ENCODE results near the gene PRRC2A. TPM values are rescaled to one million over a fixed set of nuclear protein-coding genes. Genes with fewer than 3 reads are reported as not detected.

Gene PRRC2A
- total RNA-seq, 1 experiment from 2014 or later: 123 TPM

- H3K27me3 ChIP-seq (ENCODE audit: low read length): no peaks in the 10 kb centered on the region
- H3K4me3 ChIP-seq (ENCODE audit: low read length): no peak overlapping the region; the same call in 1 of the 2 replicates
- no peak overlapping the region for H3K27ac ChIP-seq (ENCODE audit: low read length)
- peak overlapping the region; percentile 99 for H3K4me2 ChIP-seq (ENCODE audit: low read length)
- TF ChIP-seq CTCF (conservative IDR thresholded peaks at IDR 0.05; ENCODE audit: low read depth, low read length): no peak
- TF ChIP-seq EZH2phosphoT487 (IDR thresholded peaks at IDR 0.05; ENCODE audit: borderline replicate concordance, low read length): no peak
- no peak for TF ChIP-seq EZH2 (IDR thresholded peaks at IDR 0.05; ENCODE audit: low read length, unreplicated experiment)
- no peaks in the 10 kb centered on the region for H3K9me2 ChIP-seq (replicated peaks; ENCODE audit: low read length)
- ChIA-PET CTCF (no interaction called here), POLR2A (ENCODE audit: unreplicated experiment) (no interaction called here)
- H2AFZ ChIP-seq (ENCODE audit: low read length): no peak overlapping the region
- H3K9me3 ChIP-seq (ENCODE audit: low read length): no peaks in the 10 kb centered on the region
- no peak for ATAC-seq
- H3K9ac ChIP-seq (ENCODE audit: low read length): no peak overlapping the region
- intact Hi-C loops (cut with micrococcal nuclease): no loop called here
- DNase-seq: no peak
- peaks cover 37% of the 10 kb centered on the region for H3K79me2 ChIP-seq (ENCODE audit: low read length)
- H3K36me3 ChIP-seq (ENCODE audit: low read depth, low read length): peaks cover 4% of the 10 kb centered on the region
- no TSS peak for BruUV-seq (replicated peaks)
- no peaks in the 10 kb centered on the region for H3F3A ChIP-seq (ENCODE audit: low read length, unreplicated experiment)
- H3K4me1 ChIP-seq (ENCODE audit: insufficient read depth, low read length): peaks cover 40% of the 10 kb centered on the region
- peaks cover 4% of the 10 kb centered on the region; the same call in 1 of the 2 replicates for H4K20me1 ChIP-seq (ENCODE audit: low read length)
Measured at GRCh38 chr6:31658158-31658688, 37.7 kb downstream of the PRRC2A start.

GRCh38 chr6:31658983-31659648 is 38.6 kb downstream of the PRRC2A start:
- Histone ChIP-seq H3K79me2 (ENCODE audit: low read length) (peaks cover 46% of the 10 kb centered on the region), H3K4me3 (ENCODE audit: low read length) (peak overlapping the region; percentile 92), H3K9me2 (replicated peaks; ENCODE audit: low read length) (no peaks in the 10 kb centered on the region), H3K9ac (ENCODE audit: low read length) (no peak overlapping the region), H3K27me3 (ENCODE audit: low read length) (no peaks in the 10 kb centered on the region), H2AFZ (ENCODE audit: low read length) (no peak overlapping the region), H3F3A (ENCODE audit: low read length, unreplicated experiment) (no peaks in the 10 kb centered on the region), H3K27ac (ENCODE audit: low read length) (no peak overlapping the region), H3K4me2 (ENCODE audit: low read length) (peak overlapping the region; percentile 99), H3K9me3 (ENCODE audit: low read length) (no peaks in the 10 kb centered on the region), H4K20me1 (ENCODE audit: low read length) (peaks cover 4% of the 10 kb centered on the region; the same call in 1 of the 2 replicates), H3K4me1 (ENCODE audit: insufficient read depth, low read length) (peaks cover 45% of the 10 kb centered on the region), H3K36me3 (ENCODE audit: low read depth, low read length) (peaks cover 5% of the 10 kb centered on the region)
- ATAC-seq: no peak
- no peak for DNase-seq
- CTCF ChIA-PET: no interaction called here
- BruUV-seq (replicated peaks): no TSS peak
- no peak for TF ChIP-seq EZH2phosphoT487 (IDR thresholded peaks at IDR 0.05; ENCODE audit: borderline replicate concordance, low read length)
- TF ChIP-seq CTCF (conservative IDR thresholded peaks at IDR 0.05; ENCODE audit: low read depth, low read length): no peak
- TF ChIP-seq EZH2 (IDR thresholded peaks at IDR 0.05; ENCODE audit: low read length, unreplicated experiment): no peak
- POLR2A ChIA-PET (ENCODE audit: unreplicated experiment): interaction anchor here (0.6 kb wide), 1 partner anchor 31 kb away, joined by 3 read pairs; no protein-coding TSS in a partner anchor
- intact Hi-C loops (cut with micrococcal nuclease): no loop called here

Measured in PC-3 (cell line).